Measurements from ENCODE around the gene KLHL35.

- TF ChIP-seq CTCF (IDR thresholded peaks at IDR 0.05): no peak
- TF ChIP-seq POLR2A (IDR thresholded peaks at IDR 0.05): no peak
These were observed 40.7 kb upstream of the KLHL35 start for GRCh38 chr11:75473684-75474083.

All from body of pancreas (tissue), 4 donors.